ENCODE results near the gene MT1F. TPM values are rescaled to one million over a fixed set of nuclear protein-coding genes. Genes with fewer than 3 reads are reported as not detected.

MT1F gene
- total and polyA plus RNA-seq, 2 of the 4 experiments (the other 2 are of a cell fraction) = 0.56 TPM; not detected in 1

GRCh38 chr16:56643080-56643778 lies 14.5 kb upstream of the MT1F start:
- Histone ChIP-seq H3K14ac (replicated peaks; ENCODE audit: low read depth, low read length) (no peak overlapping the region), H3K4me3 (ENCODE audit: insufficient read depth, low read depth, low read length) (no peak overlapping the region), H4K5ac (ENCODE audit: low read depth, low read length) (no peak overlapping the region), H3K4ac (ENCODE audit: low read depth, low read length) (no peak overlapping the region), H3K56ac (ENCODE audit: extremely low read depth, insufficient read depth, low read length) (no peak overlapping the region), H3K18ac (ENCODE audit: low read depth, low read length) (no peak overlapping the region), H4K91ac (ENCODE audit: insufficient read depth, low read depth, low read length) (no peak overlapping the region), H3K4me1 (ENCODE audit: control insufficient read depth, insufficient read depth, low read length) (no peaks in the 10 kb centered on the region; the same call in 1 of the 2 replicates), H4K8ac (ENCODE audit: low read depth in 2 of 2, low read length in 2 of 2) (no peak overlapping the region), H3K36me3 (ENCODE audit: control insufficient read depth, insufficient read depth, low read length) (no peaks in the 10 kb centered on the region), H3K9me3 (ENCODE audit: control insufficient read depth, insufficient read depth, low read length) (0 out of 2 replicates have a peak, but pooled peaks cover 2% of the 10 kb centered on the region), H2BK15ac (ENCODE audit: low read depth, low read length) (no peak overlapping the region), H2AFZ (replicated peaks; ENCODE audit: low read length, poor library complexity) (peak overlapping the region; percentile 83), H2AK5ac (ENCODE audit: low read depth, low read length) (no peak overlapping the region), H3K27me3 (ENCODE audit: control insufficient read depth, insufficient read depth, low read length) (peaks cover 90% of the 10 kb centered on the region), H3K27ac (ENCODE audit: insufficient read depth, low read length) (no peak overlapping the region), H2BK20ac (ENCODE audit: low read depth, low read length) (no peak overlapping the region), H2BK120ac (ENCODE audit: low read depth, low read length) (no peak overlapping the region), H4K20me1 (ENCODE audit: insufficient read depth, low read length) (no peaks in the 10 kb centered on the region; the same call in 1 of the 2 replicates), H3K9ac (ENCODE audit: low read depth, low read length) (no peak overlapping the region), H2BK5ac (ENCODE audit: low read depth, low read length, poor library complexity, severe bottlenecking) (no peak overlapping the region), H3K79me1 (ENCODE audit: low read depth in 1 of 2, low read length in 2 of 2) (no peaks in the 10 kb centered on the region), H2AK9ac (replicated peaks; ENCODE audit: low read depth, low read length, poor library complexity) (no peak overlapping the region), H3K9me1 (ENCODE audit: insufficient read depth, low read length) (0 out of 2 replicates have a peak, but pooled peaks cover 3% of the 10 kb centered on the region), H3K4me2 (ENCODE audit: low read depth, low read length) (peak overlapping the region; percentile 23; the same call in 1 of the 2 replicates), H3K23ac (ENCODE audit: low read depth, low read length) (no peak overlapping the region)
- DNase-seq (no peak), ATAC-seq (ENCODE audit: low read depth) (peak; percentile 83)
- BruUV-seq (replicated peaks) = no TSS peak
- TF ChIP-seq CTCF (conservative IDR thresholded peaks at IDR 0.05; ENCODE audit: low read depth, low read length) (peak; percentile 9; the same call in 1 of the 2 replicates), CHD1 (IDR thresholded peaks at IDR 0.05; ENCODE audit: low read depth, low read length) (no peak)
- 7% methylated on average over 22 of the region's 42 CpGs; no CpG with 5 or more reads in 1 of the 2 experiments for WGBS, 2 experiments (ENCODE audit: extremely low coverage in 2 of 2, insufficient read length in 1 of 2)
- ChIA-PET CTCF (no interaction called here), POLR2A (ENCODE audit: unreplicated experiment) (no interaction called here)
- dilution Hi-C loops (cut with HindIII; ENCODE audit: low sequenced_read_pairs, unreplicated experiment) (no loop called here), intact Hi-C loops (cut with micrococcal nuclease) (no loop called here), in situ Hi-C loops (cut with MboI; ENCODE audit: low sequenced_read_pairs) (no loop called here)
